H9 (cell line): Measurements from ENCODE around the gene ZNF804A. TPM values are rescaled to one million over a fixed set of nuclear protein-coding genes. Genes with fewer than 3 reads are reported as not detected.

Experiments
- DNase-seq: peaks from one replicate; pipeline ENCODE4 v3.0.0-alpha.2; 2017
- H2AFZ ChIP-seq: one replicate; pipeline ENCODE4 v1.6.1; 2013; ENCODE audit warnings: mild to moderate bottlenecking, low read length, control low read depth, moderate library complexity
- H2AK5ac ChIP-seq: 2 replicates; pipeline ENCODE4 v1.6.1; 2013; ENCODE audit warnings: low read length, control low read depth, mixed read lengths; ENCODE audit not compliant: insufficient read length
- H2BK120ac ChIP-seq: one replicate; pipeline ENCODE4 v1.6.1; 2013; ENCODE audit warnings: low read depth, mild to moderate bottlenecking, low read length, control low read depth, inconsistent platforms; ENCODE audit not compliant: poor library complexity, severe bottlenecking
- H2BK12ac ChIP-seq: 2 replicates; pipeline ENCODE4 v1.6.1; 2013; ENCODE audit warnings: low read length, control low read depth, mixed read lengths, low read depth; ENCODE audit not compliant: insufficient read length
- H2BK15ac ChIP-seq: 2 replicates; pipeline ENCODE4 v1.6.1; 2013; ENCODE audit warnings: low read depth, low read length, control low read depth
- H2BK20ac ChIP-seq: one replicate; pipeline ENCODE4 v1.6.1; 2013; ENCODE audit warnings: low read depth, mild to moderate bottlenecking, low read length, control low read depth, inconsistent platforms; ENCODE audit not compliant: poor library complexity, severe bottlenecking
- H2BK5ac ChIP-seq: 2 replicates; pipeline ENCODE4 v1.6.1; 2013; ENCODE audit warnings: low read length, control low read depth, mixed read lengths; ENCODE audit not compliant: insufficient read length
- H3K14ac ChIP-seq: 2 replicates; pipeline ENCODE4 v1.6.1; 2013; ENCODE audit warnings: low read length, control low read depth; ENCODE audit not compliant: insufficient read depth
- H3K18ac ChIP-seq: 2 replicates; pipeline ENCODE4 v1.6.1; 2013; ENCODE audit warnings: low read depth, mild to moderate bottlenecking, mixed read lengths, low read length, control low read depth; ENCODE audit not compliant: insufficient read length
- H3K23ac ChIP-seq: 2 replicates; pipeline ENCODE4 v1.6.1; 2013; ENCODE audit warnings: low read length, control low read depth, mixed read lengths, low read depth; ENCODE audit not compliant: insufficient read length
- H3K23me2 ChIP-seq: 2 replicates; pipeline ENCODE4 v1.6.1; 2013; ENCODE audit warnings: low read depth, mild to moderate bottlenecking, mixed read lengths, low read length, control low read depth; ENCODE audit not compliant: insufficient read length, poor library complexity, severe bottlenecking
- H3K27ac ChIP-seq: 2 replicates; pipeline ENCODE4 v1.5.1; 2013; ENCODE audit warnings: low read length, control low read depth, mixed read lengths, low read depth; ENCODE audit not compliant: insufficient read length
- H3K27me3 ChIP-seq: 2 replicates; pipeline ENCODE4 v1.6.1; 2013; ENCODE audit warnings: low read length, control low read depth, inconsistent platforms; ENCODE audit not compliant: insufficient read depth
- H3K4ac ChIP-seq: 2 replicates; pipeline ENCODE4 v1.6.1; 2013; ENCODE audit warnings: low read depth, mild to moderate bottlenecking, control low read depth, inconsistent platforms, low read length, moderate library complexity
- H3K4me1 ChIP-seq: 2 replicates; pipeline ENCODE4 v1.6.1; 2013; ENCODE audit warnings: low read length, control low read depth, inconsistent platforms; ENCODE audit not compliant: insufficient read depth
- H3K4me2 ChIP-seq: 2 replicates; pipeline ENCODE4 v1.6.1; 2013; ENCODE audit warnings: low read length, control low read depth, mixed read lengths; ENCODE audit not compliant: insufficient read length, insufficient read depth
- H3K56ac ChIP-seq: 2 replicates; pipeline ENCODE4 v1.6.1; 2013; ENCODE audit warnings: low read depth, mild to moderate bottlenecking, mixed read lengths, low read length, control low read depth; ENCODE audit not compliant: insufficient read length
- H3K79me1 ChIP-seq: 2 replicates; pipeline ENCODE4 v1.6.1; 2013; ENCODE audit warnings: low read depth, mild to moderate bottlenecking, moderate library complexity, low read length, control low read depth, inconsistent platforms; ENCODE audit not compliant: insufficient read depth, poor library complexity, severe bottlenecking
- H3K79me2 ChIP-seq: 2 replicates; pipeline ENCODE4 v1.6.1; 2013; ENCODE audit warnings: low read length, control low read depth, inconsistent platforms; ENCODE audit not compliant: insufficient read depth
- H3K9ac ChIP-seq: 2 replicates; pipeline ENCODE4 v1.6.1; 2013; ENCODE audit warnings: low read length, control low read depth, mixed read lengths; ENCODE audit not compliant: insufficient read length; ENCODE audit errors: extremely low read depth
- H3K9me3 ChIP-seq: one replicate; pipeline ENCODE4 v1.6.1; 2013; ENCODE audit warnings: low read depth, low read length, inconsistent platforms; ENCODE audit not compliant: control insufficient read depth
- H3T11ph ChIP-seq: one replicate; pipeline ENCODE4 v1.6.1; 2013; ENCODE audit warnings: mild to moderate bottlenecking, low read length, control low read depth, inconsistent platforms
- H4K20me1 ChIP-seq: one replicate; pipeline ENCODE4 v1.6.1; 2013; ENCODE audit not compliant: control insufficient read depth, insufficient read length, insufficient read depth
- H4K5ac ChIP-seq: 2 replicates; pipeline ENCODE4 v1.6.1; 2013; ENCODE audit warnings: low read depth, mild to moderate bottlenecking, mixed read lengths, low read length, control low read depth; ENCODE audit not compliant: insufficient read length
- H4K8ac ChIP-seq: replicated peaks from 2 replicates; pipeline ENCODE4 v1.6.1; 2013; ENCODE audit warnings: low read length, control low read depth, mixed read lengths, low read depth; ENCODE audit not compliant: insufficient read length
- H4K91ac ChIP-seq: 2 replicates; pipeline ENCODE4 v1.6.1; 2013; ENCODE audit warnings: low read depth, mild to moderate bottlenecking, moderate library complexity, mixed read lengths, low read length, control low read depth; ENCODE audit not compliant: insufficient read length
- H3K27ac Mint-ChIP-seq, 3 experiments: 2 replicates in 2 of 3; 3 replicates in 1 of 3; pipeline ENCODE4 v1.8.0; 2020 to 2021; ENCODE audit warnings: mixed read lengths in 3 of 3, mild to moderate bottlenecking in 1 of 3, moderate library complexity in 1 of 3
- H3K27me3 Mint-ChIP-seq: 2 replicates; pipeline ENCODE4 v1.8.0; 2021; ENCODE audit warnings: low read depth, mild to moderate bottlenecking, moderate library complexity, mixed read lengths
- H3K36me3 Mint-ChIP-seq, 3 experiments: 2 replicates in 2 of 3; 3 replicates in 1 of 3; pipeline ENCODE4 v1.8.0; 2020 to 2021; ENCODE audit warnings: low read depth in 3 of 3, mixed read lengths in 3 of 3; ENCODE audit not compliant: insufficient read depth in 1 of 3
- H3K4me1 Mint-ChIP-seq, 2 experiments: 2 replicates each; pipeline ENCODE4 v1.8.0; 2020; ENCODE audit warnings: mixed read lengths in 2 of 2
- H3K4me3 Mint-ChIP-seq, 2 experiments: 2 replicates in 1 of 2; 3 replicates in 1 of 2; pipeline ENCODE4 v1.8.0; 2020 to 2021; ENCODE audit warnings: mild to moderate bottlenecking in 2 of 2, mixed read lengths in 2 of 2, moderate library complexity in 1 of 2
- H3K9me3 Mint-ChIP-seq, 2 experiments: 2 replicates in 1 of 2; 3 replicates in 1 of 2; pipeline ENCODE4 v1.8.0; 2020; ENCODE audit warnings: mild to moderate bottlenecking in 2 of 2, mixed read lengths in 2 of 2, moderate library complexity in 1 of 2
- WGBS: extraction: QIAGEN DNeasy Blood & Tissue Kit; methylation state at CpG from one replicate; pipeline ENCODE4 v1.1.7; 2013; ENCODE audit warnings: missing lambda C conversion rate, low lambda C conversion rate, mixed read lengths; ENCODE audit not compliant: insufficient read length; ENCODE audit errors: extremely low coverage; 5-methylcytosine and 5-hydroxymethylcytosine counted together
- total RNA-seq: library from RNA; stranded (reverse); gene quantifications from 2 replicates; pipeline ENCODE4 v1.2.1, GENCODE V29; 2021
- TF ChIP-seq, protein P1 (sequence below): fragments of 200-600 bp; sonication (generic); conservative IDR thresholded peaks from 3 replicates; pipeline ENCODE4 v1.8.0; 2021; ENCODE audit warnings: antibody characterized with exemption, mild to moderate bottlenecking

Gene ZNF804A
- total RNA-seq, 1 experiment from 2014 or later: not detected

GRCh38 chr2:184680825-184681224 is 82.5 kb downstream of the ZNF804A start:
- Histone ChIP-seq H2BK5ac (no peak overlapping the region), H3K27ac (no peak overlapping the region), H3K4me2 (no peak overlapping the region), H2BK15ac (no peak overlapping the region), H3K14ac (no peak overlapping the region), H3K4me1 (no peaks in the 10 kb centered on the region), H3K4ac (no peak overlapping the region), H3K9me3 (no peaks in the 10 kb centered on the region), H4K8ac (no peak overlapping the region), H2AFZ (no peak overlapping the region), H3K18ac (no peak overlapping the region), H3K23ac (no peak overlapping the region), H2BK12ac (no peak overlapping the region), H3K79me1 (no peaks in the 10 kb centered on the region), H3K9ac (no peak overlapping the region), H3K56ac (no peak overlapping the region), H3K27me3 (no peaks in the 10 kb centered on the region), H3K23me2 (no peaks in the 10 kb centered on the region), H4K20me1 (no peaks in the 10 kb centered on the region), H3T11ph (no peak overlapping the region), H2BK120ac (no peak overlapping the region), H4K91ac (no peak overlapping the region), H3K79me2 (no peaks in the 10 kb centered on the region), H2BK20ac (no peak overlapping the region), H2AK5ac (no peak overlapping the region), H4K5ac (no peak overlapping the region)
- no peak for DNase-seq
- no peaks in the 10 kb centered on the region for H3K27me3 Mint-ChIP-seq
- TF ChIP-seq, protein P1, sequence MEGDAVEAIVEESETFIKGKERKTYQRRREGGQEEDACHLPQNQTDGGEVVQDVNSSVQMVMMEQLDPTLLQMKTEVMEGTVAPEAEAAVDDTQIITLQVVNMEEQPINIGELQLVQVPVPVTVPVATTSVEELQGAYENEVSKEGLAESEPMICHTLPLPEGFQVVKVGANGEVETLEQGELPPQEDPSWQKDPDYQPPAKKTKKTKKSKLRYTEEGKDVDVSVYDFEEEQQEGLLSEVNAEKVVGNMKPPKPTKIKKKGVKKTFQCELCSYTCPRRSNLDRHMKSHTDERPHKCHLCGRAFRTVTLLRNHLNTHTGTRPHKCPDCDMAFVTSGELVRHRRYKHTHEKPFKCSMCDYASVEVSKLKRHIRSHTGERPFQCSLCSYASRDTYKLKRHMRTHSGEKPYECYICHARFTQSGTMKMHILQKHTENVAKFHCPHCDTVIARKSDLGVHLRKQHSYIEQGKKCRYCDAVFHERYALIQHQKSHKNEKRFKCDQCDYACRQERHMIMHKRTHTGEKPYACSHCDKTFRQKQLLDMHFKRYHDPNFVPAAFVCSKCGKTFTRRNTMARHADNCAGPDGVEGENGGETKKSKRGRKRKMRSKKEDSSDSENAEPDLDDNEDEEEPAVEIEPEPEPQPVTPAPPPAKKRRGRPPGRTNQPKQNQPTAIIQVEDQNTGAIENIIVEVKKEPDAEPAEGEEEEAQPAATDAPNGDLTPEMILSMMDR: no peak
- WGBS: no CpG with 5 or more reads among the region's 2 CpGs
- H3K9me3 Mint-ChIP-seq: peaks cover 8 to 10% of the 10 kb centered on the region in 2 experiments; a peak in 3 of 5 replicates
- no peaks in the 10 kb centered on the region for H3K36me3 Mint-ChIP-seq
- no peak overlapping the region for H3K4me3 Mint-ChIP-seq
- H3K27ac Mint-ChIP-seq: no peak overlapping the region
- H3K4me1 Mint-ChIP-seq: no peaks in the 10 kb centered on the region
